Activated T-cell treated with anti-CD3 and anti-CD28 coated beads, Interleukin-2, amount 50 U/mL, for 4 hours (primary cell): Measurements from ENCODE around the gene XRCC5. TPM values are rescaled to one million over a fixed set of nuclear protein-coding genes. Genes with fewer than 3 reads are reported as not detected.

Experiments
- ATAC-seq, 2 donors: fragments of 200-7000 bp; cut with Tn5 transposase; one replicate each; pipeline ENCODE4 v1.10.0; 2021
- DNase-seq: peaks from one replicate; pipeline ENCODE4 v3.0.0-alpha.2; 2020
- H3K27me3 Mint-ChIP-seq: one replicate; pipeline ENCODE4 v1.8.0; 2021; ENCODE audit warnings: low read depth, mixed read lengths
- H3K36me3 Mint-ChIP-seq: one replicate; pipeline ENCODE4 v1.8.0; 2022; ENCODE audit warnings: mixed read lengths; ENCODE audit not compliant: insufficient read depth
- H3K4me1 Mint-ChIP-seq: one replicate; pipeline ENCODE4 v1.8.0; 2021; ENCODE audit warnings: low read depth, mixed read lengths
- H3K4me3 Mint-ChIP-seq: one replicate; pipeline ENCODE4 v1.8.0; 2021; ENCODE audit warnings: mild to moderate bottlenecking, moderate library complexity, mixed read lengths
- H3K9me3 Mint-ChIP-seq: one replicate; pipeline ENCODE4 v1.8.0; 2021; ENCODE audit warnings: mixed read lengths
- total RNA-seq, 3 donors: library from RNA; stranded (reverse); gene quantifications; one replicate each; pipeline ENCODE4 v1.2.1, GENCODE V29; 2021

The XRCC5 gene
- total RNA-seq, 3 donors from 2014 or later: 460 to 524 (median 513) TPM

- H3K9me3 Mint-ChIP-seq: no peaks in the 10 kb centered on the region
- H3K4me3 Mint-ChIP-seq: no peak overlapping the region
- H3K36me3 Mint-ChIP-seq: peaks cover 9% of the 10 kb centered on the region
- ATAC-seq: peak; percentile 37 to 54
- H3K4me1 Mint-ChIP-seq: peaks cover 19% of the 10 kb centered on the region
- DNase-seq: no peak
- no peaks in the 10 kb centered on the region for H3K27me3 Mint-ChIP-seq
Measured at GRCh38 chr2:216216951-216217903, 108.1 kb downstream of the XRCC5 start.

- Mint-ChIP-seq H3K4me1 (peaks cover 26% of the 10 kb centered on the region), H3K9me3 (no peaks in the 10 kb centered on the region), H3K27me3 (no peaks in the 10 kb centered on the region), H3K36me3 (peaks cover 9% of the 10 kb centered on the region), H3K4me3 (no peak overlapping the region)
- DNase-seq (no peak), ATAC-seq (peak in 1 of 2 donors; percentile 23)
Measured at GRCh38 chr2:216217904-216218260, 108.7 kb downstream of the XRCC5 start.

DNA sequence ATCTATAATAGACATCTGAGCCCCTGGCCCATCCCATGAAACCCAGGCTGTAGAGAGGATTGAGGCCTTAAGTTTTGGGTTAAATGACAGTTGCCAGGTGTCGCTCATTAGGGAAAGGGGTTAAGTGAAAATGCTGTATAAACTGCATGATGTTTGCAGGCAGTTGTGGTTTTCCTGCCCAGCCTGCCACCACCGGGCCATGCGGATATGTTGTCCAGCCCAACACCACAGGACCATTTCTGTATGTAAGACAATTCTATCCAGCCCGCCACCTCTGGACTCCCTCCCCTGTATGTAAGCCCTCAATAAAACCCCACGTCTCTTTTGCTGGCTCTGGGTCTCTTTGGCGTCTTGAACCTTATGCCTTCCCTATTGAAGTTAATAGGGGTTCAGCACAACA, 110.7 kb downstream of the XRCC5 start:
- Mint-ChIP-seq H3K4me3 (no peak overlapping the region), H3K4me1 (peaks cover 31% of the 10 kb centered on the region), H3K36me3 (peaks cover 7% of the 10 kb centered on the region), H3K9me3 (no peaks in the 10 kb centered on the region), H3K27me3 (no peaks in the 10 kb centered on the region)
- DNase-seq: no peak
- ATAC-seq: no peak

GRCh38 chr2:216220976-216221375, 111.8 kb downstream of the XRCC5 start:
- Mint-ChIP-seq H3K9me3 (no peaks in the 10 kb centered on the region), H3K27me3 (no peaks in the 10 kb centered on the region), H3K4me3 (no peak overlapping the region), H3K36me3 (peaks cover 7% of the 10 kb centered on the region), H3K4me1 (peaks cover 31% of the 10 kb centered on the region)
- DNase-seq: no peak
- no peak for ATAC-seq

DNA sequence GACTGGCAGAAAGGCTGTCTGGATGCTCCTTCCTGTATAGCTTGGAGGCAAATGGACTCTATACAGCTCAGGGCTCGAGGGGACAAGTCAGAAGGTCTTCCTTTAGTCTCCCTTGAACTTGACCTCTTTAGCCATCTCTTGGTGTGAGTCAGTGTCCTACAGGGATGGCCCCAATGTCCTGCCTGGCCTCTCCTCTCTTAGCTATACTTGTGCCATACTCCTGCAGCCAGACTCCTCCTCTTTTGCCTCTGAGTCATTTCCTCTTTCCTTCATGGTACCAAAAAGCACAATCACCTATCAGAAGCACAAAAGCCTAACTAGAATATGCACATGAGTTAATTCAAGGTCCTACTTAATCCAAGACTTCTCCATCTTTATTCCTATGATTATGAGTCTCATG, 112.7 kb downstream of the XRCC5 start:
- no peak overlapping the region for H3K4me3 Mint-ChIP-seq
- H3K27me3 Mint-ChIP-seq: no peaks in the 10 kb centered on the region
- ATAC-seq: no peak

DNA sequence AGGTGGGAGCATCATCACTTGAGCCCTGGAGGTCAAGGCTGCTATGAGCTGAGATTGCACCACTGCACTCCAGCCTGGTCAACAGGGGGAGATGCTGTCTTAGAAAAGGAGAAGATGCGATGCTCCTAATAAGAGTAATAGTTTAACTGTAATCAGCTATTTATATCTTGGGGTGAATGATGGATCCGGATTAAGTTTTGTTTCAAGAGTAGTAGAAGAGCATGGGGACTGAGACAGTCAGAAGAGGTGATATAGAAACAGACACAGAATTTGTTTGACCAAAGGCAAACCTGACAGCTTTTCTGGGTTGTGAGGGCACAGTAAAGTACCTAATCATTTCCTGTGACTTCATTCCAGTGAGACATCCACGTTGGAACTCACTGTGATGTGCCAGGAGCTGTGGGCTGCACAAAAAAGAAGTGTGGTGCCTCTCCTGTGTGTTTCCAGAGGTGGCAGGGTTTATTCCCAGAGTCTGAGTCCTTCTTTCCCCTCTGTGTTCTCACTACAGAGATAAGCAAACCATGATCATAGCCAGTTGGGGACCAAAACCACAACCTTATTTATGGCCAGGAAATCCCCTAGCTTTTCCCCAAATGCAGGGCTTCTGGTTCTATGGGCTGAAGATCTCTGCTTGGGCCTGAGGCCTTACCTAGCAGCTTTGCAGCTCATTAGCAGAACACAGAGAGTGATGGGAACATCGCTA, 113.7 kb downstream of the XRCC5 start:
- Mint-ChIP-seq H3K9me3 (no peaks in the 10 kb centered on the region), H3K4me3 (no peak overlapping the region), H3K4me1 (peaks cover 19% of the 10 kb centered on the region), H3K36me3 (peaks cover 7% of the 10 kb centered on the region), H3K27me3 (no peaks in the 10 kb centered on the region)
- DNase-seq (no peak), ATAC-seq (peak; percentile 55 to 56)

More for the DNA sequence above, 112.7 kb downstream of the XRCC5 start:
- peaks cover 7% of the 10 kb centered on the region for H3K36me3 Mint-ChIP-seq
- DNase-seq: no peak
- peaks cover 29% of the 10 kb centered on the region for H3K4me1 Mint-ChIP-seq
- H3K9me3 Mint-ChIP-seq: no peaks in the 10 kb centered on the region

DNA sequence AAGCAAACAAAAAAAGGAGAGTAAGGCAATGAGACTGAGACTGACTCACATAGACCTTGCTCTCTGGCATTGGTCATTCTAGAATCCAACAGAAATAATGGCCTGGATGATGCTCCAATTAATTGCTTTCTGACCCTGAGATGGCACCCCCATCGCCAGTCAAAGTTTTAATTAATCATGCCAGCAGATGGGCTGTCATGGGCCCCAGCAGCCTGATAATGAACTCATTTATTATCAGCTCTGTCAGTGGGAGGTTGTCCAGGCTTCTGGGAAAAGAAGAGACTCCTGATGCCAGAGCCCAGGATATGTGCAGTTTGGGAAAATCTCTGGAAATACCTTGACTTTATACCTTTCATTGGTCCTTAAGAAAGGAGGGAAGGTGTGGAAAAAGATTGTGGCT, 115.2 kb downstream of the XRCC5 start:
- Mint-ChIP-seq H3K4me1 (peaks cover 17% of the 10 kb centered on the region), H3K36me3 (peaks cover 7% of the 10 kb centered on the region), H3K4me3 (no peak overlapping the region), H3K27me3 (no peaks in the 10 kb centered on the region), H3K9me3 (no peaks in the 10 kb centered on the region)
- ATAC-seq (no peak), DNase-seq (no peak)

DNA sequence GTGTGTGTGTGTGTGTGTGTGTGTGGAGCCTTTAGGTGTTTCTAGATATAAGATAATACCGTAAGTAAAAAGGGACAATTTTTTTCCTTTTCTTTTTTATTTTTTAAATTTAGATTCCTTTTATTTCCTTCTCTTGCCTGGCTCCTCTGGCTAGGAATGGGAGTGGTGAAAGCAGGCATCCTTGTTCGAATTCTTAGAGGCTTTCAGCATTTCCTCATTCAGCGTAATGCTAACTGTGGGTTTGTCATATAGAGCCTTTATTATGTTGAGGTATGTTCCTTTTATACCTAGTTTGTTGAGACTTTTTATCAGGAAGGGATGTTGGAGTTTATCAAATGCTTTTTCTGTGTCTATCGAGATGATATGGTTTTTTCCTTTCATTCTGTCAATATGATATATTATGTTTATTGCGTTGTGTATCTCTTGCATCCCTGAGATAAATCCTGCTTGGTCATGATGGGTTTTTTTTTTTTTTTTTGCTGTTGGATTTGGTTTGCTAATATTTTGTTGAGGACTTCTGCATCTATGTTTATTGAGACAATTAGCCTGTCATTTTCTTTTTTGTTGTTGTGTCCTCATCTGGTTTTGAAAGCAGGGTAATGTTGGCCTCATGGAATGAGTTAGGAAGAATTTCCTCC, 120.2 kb downstream of the XRCC5 start:
- DNase-seq: no peak
- H3K9me3 Mint-ChIP-seq: peaks cover 31% of the 10 kb centered on the region
- no peaks in the 10 kb centered on the region for H3K27me3 Mint-ChIP-seq
- H3K4me1 Mint-ChIP-seq: no peaks in the 10 kb centered on the region
- peaks cover 6% of the 10 kb centered on the region for H3K36me3 Mint-ChIP-seq
- H3K4me3 Mint-ChIP-seq: no peak overlapping the region
- no peak for ATAC-seq

DNA sequence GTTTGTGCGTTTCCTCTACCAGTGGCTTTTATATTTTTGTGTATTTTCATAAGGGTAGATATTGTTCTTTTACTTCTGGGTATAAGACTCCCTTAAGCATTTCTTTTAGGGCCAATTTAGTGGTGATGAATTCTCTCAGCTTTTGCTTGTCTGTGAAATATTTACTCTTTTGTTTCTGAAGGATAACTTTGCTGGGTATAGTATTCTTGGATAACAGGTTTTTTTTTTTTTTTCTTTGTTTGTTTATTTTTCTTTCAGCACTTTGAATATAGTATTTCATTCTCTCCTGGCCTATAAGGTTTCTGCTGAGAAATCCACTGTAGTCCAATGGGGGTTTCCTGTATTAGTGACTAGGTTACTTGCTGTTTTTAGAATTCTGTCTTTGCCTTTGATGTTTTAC, 122.7 kb downstream of the XRCC5 start:
- Mint-ChIP-seq H3K36me3 (peaks cover 6% of the 10 kb centered on the region), H3K4me3 (no peak overlapping the region), H3K4me1 (no peaks in the 10 kb centered on the region), H3K27me3 (no peaks in the 10 kb centered on the region), H3K9me3 (peaks cover 31% of the 10 kb centered on the region)
- DNase-seq (no peak), ATAC-seq (no peak)

- no peak overlapping the region for H3K4me3 Mint-ChIP-seq
- ATAC-seq (no peak), DNase-seq (no peak)
- H3K36me3 Mint-ChIP-seq: peaks cover 6% of the 10 kb centered on the region
- H3K4me1 Mint-ChIP-seq: no peaks in the 10 kb centered on the region
- H3K27me3 Mint-ChIP-seq: no peaks in the 10 kb centered on the region
- peaks cover 31% of the 10 kb centered on the region for H3K9me3 Mint-ChIP-seq
Measured at GRCh38 chr2:216232721-216233120, 123.6 kb downstream of the XRCC5 start.

DNA sequence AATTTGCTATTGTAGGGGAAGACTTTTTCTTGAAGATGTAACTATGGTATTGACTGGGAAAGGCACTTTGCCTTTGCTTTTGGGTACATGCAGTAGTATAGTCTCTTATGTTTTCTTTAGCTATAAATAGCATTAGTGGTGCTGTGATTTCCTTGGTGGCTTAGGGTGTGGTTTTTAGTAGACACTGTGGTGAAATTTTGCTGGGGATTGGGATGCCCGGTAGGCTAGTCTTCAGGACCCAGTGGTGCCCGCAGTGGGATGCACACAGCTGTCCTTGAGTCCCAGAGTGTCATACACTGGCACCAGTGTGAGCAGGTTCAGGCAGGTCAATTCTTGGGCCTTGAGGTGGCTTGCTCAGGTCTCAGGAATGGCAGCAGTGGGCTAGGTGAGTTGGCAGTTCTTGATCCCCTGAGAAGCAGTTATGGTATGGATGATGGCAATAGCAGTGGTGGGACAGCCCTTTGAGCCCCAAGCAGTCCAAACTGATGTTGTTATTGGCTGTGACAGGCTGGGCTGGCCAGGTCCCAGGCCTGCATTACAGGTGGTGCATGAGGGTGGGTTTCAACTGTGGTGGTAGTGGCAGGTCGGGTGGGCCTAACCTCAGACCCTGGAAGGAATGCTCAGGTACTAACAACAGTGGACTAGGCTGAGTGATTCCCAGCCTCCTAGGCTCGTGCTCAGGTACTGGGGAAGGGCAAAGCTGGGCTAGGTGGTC, 124.3 kb downstream of the XRCC5 start:
- Mint-ChIP-seq H3K4me3 (no peak overlapping the region), H3K4me1 (no peaks in the 10 kb centered on the region), H3K27me3 (no peaks in the 10 kb centered on the region), H3K36me3 (peaks cover 6% of the 10 kb centered on the region), H3K9me3 (peaks cover 31% of the 10 kb centered on the region)
- DNase-seq: no peak
- no peak for ATAC-seq

GRCh38 chr2:216234106-216234505, 125.0 kb downstream of the XRCC5 start:
- Mint-ChIP-seq H3K36me3 (peaks cover 6% of the 10 kb centered on the region), H3K9me3 (peaks cover 31% of the 10 kb centered on the region), H3K4me1 (no peaks in the 10 kb centered on the region), H3K27me3 (no peaks in the 10 kb centered on the region), H3K4me3 (no peak overlapping the region)
- ATAC-seq (no peak), DNase-seq (no peak)

DNA sequence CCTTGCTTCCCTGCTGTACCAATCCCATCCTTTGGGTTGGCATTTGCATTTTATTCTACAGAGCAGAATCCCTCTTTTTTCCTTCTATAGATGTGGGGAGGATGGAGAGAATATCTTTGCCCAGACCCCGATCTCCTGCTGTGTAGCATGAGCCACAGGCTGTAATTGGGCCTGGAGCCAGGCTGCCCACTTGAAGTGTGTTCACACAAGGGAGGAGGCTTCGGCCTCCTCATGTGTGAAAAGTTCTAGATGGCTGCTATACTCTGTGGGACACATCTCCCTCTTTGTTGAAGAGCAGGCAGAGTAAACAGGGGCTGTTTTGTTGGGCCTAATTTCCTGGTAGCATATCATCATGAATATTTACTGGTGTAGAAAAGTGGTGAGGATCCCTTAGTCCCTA, 126.3 kb downstream of the XRCC5 start:
- H3K36me3 Mint-ChIP-seq: peaks cover 6% of the 10 kb centered on the region
- DNase-seq (no peak), ATAC-seq (no peak)
- no peak overlapping the region for H3K4me3 Mint-ChIP-seq
- H3K27me3 Mint-ChIP-seq: no peaks in the 10 kb centered on the region
- H3K4me1 Mint-ChIP-seq: no peaks in the 10 kb centered on the region
- H3K9me3 Mint-ChIP-seq: peaks cover 26% of the 10 kb centered on the region

GRCh38 chr2:216235896-216236295, 126.7 kb downstream of the XRCC5 start:
- H3K27me3 Mint-ChIP-seq: no peaks in the 10 kb centered on the region
- ATAC-seq (no peak), DNase-seq (no peak)
- H3K4me3 Mint-ChIP-seq: no peak overlapping the region
- peaks cover 5% of the 10 kb centered on the region for H3K36me3 Mint-ChIP-seq
- peaks cover 22% of the 10 kb centered on the region for H3K9me3 Mint-ChIP-seq
- H3K4me1 Mint-ChIP-seq: no peaks in the 10 kb centered on the region
